A549 treated with CORT108297 at 1 μM for 4 hours (cell line): ENCODE data around the gene LRRC18. TPM values are rescaled to one million over a fixed set of nuclear protein-coding genes. Genes with fewer than 3 reads are reported as not detected.

Experiments
- total RNA-seq: library from RNA; stranded (reverse); fragments of 200-300 nt; extraction: Qiagen RNA extraction; gene quantifications from 5 replicates; pipeline ENCODE4 v1.2.3, GENCODE V29; 2022

The LRRC18 gene
- total RNA-seq = not detected in 5 replicates

GRCh38 chr10:48939790-48940325 lies at the start of gene LRRC18:
Gene LRRC18, minus strand, starts transcription at chr10:48939840. Its CDS starts 25,685 bp downstream, at chr10:48914155.

Other genes starting within 250 kb of the LRRC18 start
- 0.30 to 0.60 TPM (median 0.42 TPM) in 5 replicates for gene VSTM4, start 175.7 kb upstream of the LRRC18 start, total RNA-seq
- not detected in 5 replicates for gene FAM170B, start 194.2 kb upstream of the LRRC18 start, total RNA-seq
- gene TMEM273, start 248.6 kb upstream of the LRRC18 start, total RNA-seq = not detected in 5 replicates